ENCODE data around the gene DUSP5.
A peak's percentile ranks its signal among the peaks of the same experiment; 100 is the strongest.

DNA sequence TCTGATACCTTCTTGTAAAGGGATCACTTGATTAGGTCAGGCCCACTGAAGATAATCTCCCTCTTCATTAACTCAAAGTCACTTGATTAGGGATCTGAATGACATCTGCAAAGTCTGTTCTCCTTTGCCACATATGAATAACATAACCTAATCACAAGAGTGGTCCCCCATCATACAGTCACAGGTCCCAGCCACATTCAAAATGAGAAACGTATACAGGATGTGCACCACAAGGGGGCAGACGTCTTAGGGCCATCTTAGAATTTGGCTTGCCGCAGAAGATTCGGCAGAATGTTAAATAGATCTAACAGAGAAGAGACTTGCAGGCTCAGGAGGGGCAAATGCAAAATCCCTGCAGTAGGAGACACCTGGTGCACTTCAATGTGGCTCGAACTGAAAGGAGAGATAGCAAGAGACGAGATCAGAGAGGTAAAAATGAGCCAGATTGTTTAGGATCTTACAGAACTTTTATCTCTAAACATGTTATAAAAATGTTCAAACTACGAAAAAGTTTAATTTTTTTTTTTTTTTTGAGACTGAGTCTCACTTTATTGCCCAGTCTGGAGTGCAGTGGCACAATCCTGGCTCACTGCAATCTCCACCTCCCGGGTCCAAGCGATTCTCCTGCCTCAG is 59.4 kb downstream of the DUSP5 start:
- TF ChIP-seq, protein P1, sequence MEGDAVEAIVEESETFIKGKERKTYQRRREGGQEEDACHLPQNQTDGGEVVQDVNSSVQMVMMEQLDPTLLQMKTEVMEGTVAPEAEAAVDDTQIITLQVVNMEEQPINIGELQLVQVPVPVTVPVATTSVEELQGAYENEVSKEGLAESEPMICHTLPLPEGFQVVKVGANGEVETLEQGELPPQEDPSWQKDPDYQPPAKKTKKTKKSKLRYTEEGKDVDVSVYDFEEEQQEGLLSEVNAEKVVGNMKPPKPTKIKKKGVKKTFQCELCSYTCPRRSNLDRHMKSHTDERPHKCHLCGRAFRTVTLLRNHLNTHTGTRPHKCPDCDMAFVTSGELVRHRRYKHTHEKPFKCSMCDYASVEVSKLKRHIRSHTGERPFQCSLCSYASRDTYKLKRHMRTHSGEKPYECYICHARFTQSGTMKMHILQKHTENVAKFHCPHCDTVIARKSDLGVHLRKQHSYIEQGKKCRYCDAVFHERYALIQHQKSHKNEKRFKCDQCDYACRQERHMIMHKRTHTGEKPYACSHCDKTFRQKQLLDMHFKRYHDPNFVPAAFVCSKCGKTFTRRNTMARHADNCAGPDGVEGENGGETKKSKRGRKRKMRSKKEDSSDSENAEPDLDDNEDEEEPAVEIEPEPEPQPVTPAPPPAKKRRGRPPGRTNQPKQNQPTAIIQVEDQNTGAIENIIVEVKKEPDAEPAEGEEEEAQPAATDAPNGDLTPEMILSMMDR (IDR thresholded peaks at IDR 0.05) = peak; percentile 64
- TF ChIP-seq EZH2 (IDR thresholded peaks at IDR 0.05) = no peak
- TF ChIP-seq EZH2phosphoT487 (IDR thresholded peaks at IDR 0.05) = no peak

Measured in neural progenitor cell (in vitro differentiated cells).